ENCODE results near the gene RYR3.

- TF ChIP-seq CTCF (IDR thresholded peaks at IDR 0.05; ENCODE audit: low read depth, low read length) (no peak), EZH2phosphoT487 (IDR thresholded peaks at IDR 0.05; ENCODE audit: low read depth) (no peak)
Observed at GRCh38 chr15:33384307-33384706, 73.5 kb downstream of the RYR3 start.

Measured in OCI-LY3 (cell line).